GM19023 (cell line): ENCODE results near the gene ZNF594.
"Not testable (repeated sequence)": the region's sequence is repeated elsewhere in the genome, so short reads cannot be mapped to it uniquely, and the experiment has no call there.

Experiments
- ATAC-seq: cut with Tn5 transposase; IDR thresholded peaks from one replicate; pipeline ENCODE4 v1.9.1; 2021; ENCODE audit warnings: mild to moderate bottlenecking, moderate library complexity; ENCODE audit not compliant: unreplicated experiment

Gene ZNF594

GRCh38 chr17:5137511-5138197, 54.0 kb downstream of the ZNF594 start:
- not testable (repeated sequence) for ATAC-seq

- not testable (repeated sequence) for ATAC-seq
Measured at GRCh38 chr17:5136580-5137412, 54.9 kb downstream of the ZNF594 start.

- no peak for ATAC-seq
Measured at GRCh38 chr17:5135726-5136579, 55.7 kb downstream of the ZNF594 start.

- ATAC-seq, result not testable (repeated sequence)
Measured at GRCh38 chr17:5135131-5135712, 56.4 kb downstream of the ZNF594 start.

- ATAC-seq, result not testable (repeated sequence)
Measured at GRCh38 chr17:5134571-5134970, 57.1 kb downstream of the ZNF594 start.

- not testable (repeated sequence) for ATAC-seq
Measured at GRCh38 chr17:5133961-5134360, 57.7 kb downstream of the ZNF594 start.

- ATAC-seq, result no peak
Measured at GRCh38 chr17:5133311-5133710, 58.4 kb downstream of the ZNF594 start.

- ATAC-seq, result not testable (repeated sequence)
Measured at GRCh38 chr17:5132503-5133225, 59.0 kb downstream of the ZNF594 start.

GRCh38 chr17:5131799-5132502, 59.7 kb downstream of the ZNF594 start:
- not testable (repeated sequence) for ATAC-seq

GRCh38 chr17:5131146-5131715, 60.4 kb downstream of the ZNF594 start:
- ATAC-seq, result no peak

GRCh38 chr17:5130687-5131086, 61.0 kb downstream of the ZNF594 start:
- ATAC-seq, result not testable (repeated sequence)

GRCh38 chr17:5130261-5130660, 61.4 kb downstream of the ZNF594 start:
- not testable (repeated sequence) for ATAC-seq

- not testable (repeated sequence) for ATAC-seq
Measured at GRCh38 chr17:5129770-5130169, 61.9 kb downstream of the ZNF594 start.
